SU-DHL-6 (cell line): ENCODE measurements around the gene KISS1R.

Experiments
- H2AFZ ChIP-seq: fragments of 200-600 bp; sonication (generic); 2 replicates; pipeline ENCODE4 v1.6.1; 2014; ENCODE audit warnings: low read depth, mild to moderate bottlenecking, moderate library complexity, mixed read lengths, antibody characterized with exemption, low read length; ENCODE audit not compliant: severe bottlenecking
- H3F3A ChIP-seq: fragments of 200-600 bp; shearing (Covaris generic); 2 replicates; pipeline ENCODE4 v1.6.0; 2016; ENCODE audit warnings: antibody characterized with exemption, mild to moderate bottlenecking; ENCODE audit not compliant: insufficient read depth
- H3K27ac ChIP-seq: fragments of 200-600 bp; sonication (generic); 2 replicates; pipeline ENCODE4 v1.5.1; 2016; ENCODE audit warnings: low read depth, mild to moderate bottlenecking, low read length, moderate library complexity, mixed read lengths
- H3K27me3 ChIP-seq: fragments of 200-600 bp; sonication (generic), shearing (Covaris generic); 2 replicates; pipeline ENCODE4 v1.6.0; 2014; ENCODE audit warnings: mild to moderate bottlenecking, low read length
- H3K36me3 ChIP-seq: fragments of 200-600 bp; sonication (generic); 2 replicates; pipeline ENCODE4 v1.6.1; 2014; ENCODE audit warnings: mild to moderate bottlenecking, low read length, mixed read lengths
- H3K4me2 ChIP-seq: fragments of 300-600, 200-600 bp; shearing (Covaris generic), sonication (generic); 2 replicates; pipeline ENCODE4 v1.6.0; 2014; ENCODE audit warnings: low read length, low read depth, mild to moderate bottlenecking; ENCODE audit not compliant: poor library complexity, severe bottlenecking
- H3K4me3 ChIP-seq: fragments of 200-600 bp; sonication (generic); 2 replicates; pipeline ENCODE4 v1.5.1; 2014; ENCODE audit warnings: antibody characterized with exemption, low read length, mild to moderate bottlenecking, mixed read lengths; ENCODE audit not compliant: insufficient read depth, poor library complexity, severe bottlenecking
- H3K79me2 ChIP-seq: fragments of 200-600 bp; sonication (generic); 2 replicates; pipeline ENCODE4 v1.6.1; 2014; ENCODE audit warnings: mild to moderate bottlenecking, low read length, moderate library complexity; ENCODE audit not compliant: insufficient read depth
- H3K9ac ChIP-seq: fragments of 200-600 bp; sonication (generic); 2 replicates; pipeline ENCODE4 v1.7.0; 2014; ENCODE audit warnings: mild to moderate bottlenecking, low read length
- H3K9me2 ChIP-seq: fragments of 200-600 bp; sonication (generic); replicated peaks from 2 replicates; pipeline ENCODE4 v1.6.1; 2014; ENCODE audit warnings: low read length; ENCODE audit not compliant: insufficient read depth
- H3K9me3 ChIP-seq: fragments of 200-600 bp; sonication (generic); 2 replicates; pipeline ENCODE4 v1.6.1; 2014; ENCODE audit warnings: low read length, mixed read lengths; ENCODE audit not compliant: insufficient read depth
- H4K20me1 ChIP-seq: fragments of 200-600 bp; sonication (generic); 2 replicates; pipeline ENCODE4 v1.6.1; 2014; ENCODE audit warnings: low read depth, mild to moderate bottlenecking, antibody characterized with exemption, low read length, moderate library complexity, mixed read lengths
- CTCF ChIP-seq: fragments of 200-600 bp; sonication (generic); IDR thresholded peaks from one replicate; pipeline ENCODE4 v1.5.1; 2017; ENCODE audit warnings: antibody characterized with exemption, mild to moderate bottlenecking, low read length, moderate library complexity; ENCODE audit not compliant: insufficient read depth, poor library complexity, severe bottlenecking
- EZH2phosphoT487 ChIP-seq: fragments of 200-600 bp; sonication (generic), shearing (Covaris generic); conservative IDR thresholded peaks from 2 replicates; pipeline ENCODE4 v1.6.1; 2018; ENCODE audit warnings: mild to moderate bottlenecking, antibody characterized with exemption, low read length, moderate library complexity, mixed read lengths

Gene KISS1R

DNA sequence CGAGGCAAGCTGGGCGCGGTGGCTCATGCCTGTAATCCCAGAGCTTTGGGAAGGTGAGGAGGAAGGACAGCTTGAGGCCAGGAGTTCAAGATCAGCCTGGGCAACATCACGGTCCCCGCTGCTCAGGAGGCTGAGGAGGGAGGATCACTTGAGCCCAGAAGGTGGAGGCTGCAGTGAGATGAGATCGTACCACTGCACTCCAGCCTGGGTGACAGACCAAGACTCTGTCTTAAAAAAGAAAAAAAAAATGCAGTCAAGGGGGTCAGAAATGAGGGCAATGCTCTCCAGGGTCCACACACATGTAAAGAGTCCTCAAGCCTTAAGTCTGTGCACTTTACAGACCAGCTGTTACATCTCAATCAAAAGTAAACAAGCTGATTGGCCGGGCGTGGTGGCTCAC lies 12.6 kb upstream of the KISS1R start:
- Histone ChIP-seq H2AFZ (no peak overlapping the region), H3K9ac (no peak overlapping the region), H3K4me2 (no peak overlapping the region), H3K79me2 (no peaks in the 10 kb centered on the region), H3K27me3 (no peaks in the 10 kb centered on the region), H3K9me3 (no peaks in the 10 kb centered on the region), H4K20me1 (no peaks in the 10 kb centered on the region), H3K9me2 (no peaks in the 10 kb centered on the region), H3F3A (no peaks in the 10 kb centered on the region), H3K36me3 (no peaks in the 10 kb centered on the region), H3K27ac (no peak overlapping the region), H3K4me3 (no peak overlapping the region)
- TF ChIP-seq EZH2phosphoT487 = no peak
- TF ChIP-seq CTCF = no peak

GRCh38 chr19:906480-906879 lies 10.7 kb upstream of the KISS1R start:
- Histone ChIP-seq H3K4me2 (no peak overlapping the region), H2AFZ (no peak overlapping the region), H3K27ac (no peak overlapping the region), H3K27me3 (no peaks in the 10 kb centered on the region), H3K9me3 (no peaks in the 10 kb centered on the region), H3F3A (no peaks in the 10 kb centered on the region), H4K20me1 (no peaks in the 10 kb centered on the region), H3K4me3 (no peak overlapping the region), H3K36me3 (no peaks in the 10 kb centered on the region), H3K9me2 (no peaks in the 10 kb centered on the region), H3K79me2 (no peaks in the 10 kb centered on the region), H3K9ac (no peak overlapping the region)
- TF ChIP-seq CTCF (no peak), EZH2phosphoT487 (no peak)

DNA sequence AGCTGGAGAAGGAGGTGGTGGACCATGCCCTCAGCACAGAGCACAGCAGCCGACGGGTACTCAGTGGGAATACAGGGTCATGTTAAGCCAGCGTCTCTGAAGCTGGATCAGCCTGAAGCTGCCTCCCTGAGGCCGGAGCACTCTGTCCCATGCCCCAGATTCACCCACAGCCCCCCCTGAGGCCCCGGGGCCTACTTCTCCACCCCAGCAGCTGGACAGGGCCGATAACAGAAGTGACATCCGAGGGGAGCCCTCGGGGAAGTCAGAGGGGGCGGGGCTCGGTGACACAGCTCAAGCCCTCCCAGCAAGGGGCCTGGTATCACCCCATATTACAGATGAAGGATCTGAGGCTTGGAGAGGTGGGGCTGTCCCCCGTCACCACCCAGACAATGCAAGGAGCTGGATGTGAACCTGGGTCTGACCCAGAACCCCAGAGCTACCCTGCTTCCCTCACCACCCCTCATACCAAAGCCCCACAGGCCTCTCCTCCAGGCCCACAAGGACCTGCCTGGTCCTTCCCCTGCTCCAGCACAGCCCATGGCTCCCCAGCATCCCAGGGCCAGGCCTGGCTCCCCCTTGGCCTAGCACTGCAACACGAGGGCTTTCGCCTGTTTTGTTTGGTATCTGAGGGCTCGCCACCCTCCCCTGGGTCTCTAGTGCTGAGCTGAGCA lies 9.8 kb upstream of the KISS1R start:
- no peaks in the 10 kb centered on the region for H4K20me1 ChIP-seq
- H3K27ac ChIP-seq = no peak overlapping the region
- no peak overlapping the region for H2AFZ ChIP-seq
- H3K27me3 ChIP-seq = no peaks in the 10 kb centered on the region
- H3K79me2 ChIP-seq = no peaks in the 10 kb centered on the region
- H3K9me2 ChIP-seq = no peaks in the 10 kb centered on the region
- no peaks in the 10 kb centered on the region for H3K9me3 ChIP-seq
- H3K9ac ChIP-seq = no peak overlapping the region
- no peak overlapping the region for H3K4me3 ChIP-seq
- H3F3A ChIP-seq = no peaks in the 10 kb centered on the region
- TF ChIP-seq EZH2phosphoT487 (no peak), CTCF (no peak)
- no peaks in the 10 kb centered on the region for H3K36me3 ChIP-seq
- no peak overlapping the region for H3K4me2 ChIP-seq
